Suprapubic skin (tissue), 4 donors: Measurements from ENCODE around the gene CYP39A1. TPM values are rescaled to one million over a fixed set of nuclear protein-coding genes. Genes with fewer than 3 reads are reported as not detected.

Experiments
- DNase-seq, 2 donors: peaks; one replicate each; pipeline ENCODE4 v3.0.0-alpha.2; 2019; ENCODE audit warnings: low spot score in 2 of 2
- H3K27ac ChIP-seq: fragments of 200-600 bp; sonication (generic); one replicate; pipeline ENCODE4 v1.5.1; 2019
- H3K27me3 ChIP-seq: fragments of 200-600 bp; sonication (generic); one replicate; pipeline ENCODE4 v1.5.1; 2019
- H3K36me3 ChIP-seq: fragments of 200-600 bp; sonication (generic); one replicate; pipeline ENCODE4 v1.5.1; 2019
- H3K4me1 ChIP-seq: fragments of 200-600 bp; sonication (generic); one replicate; pipeline ENCODE4 v1.5.1; 2019
- H3K4me3 ChIP-seq: fragments of 200-600 bp; sonication (generic); one replicate; pipeline ENCODE4 v1.5.1; 2019; ENCODE audit warnings: mild to moderate bottlenecking
- H3K9me3 ChIP-seq: fragments of 200-600 bp; sonication (generic); one replicate; pipeline ENCODE4 v1.5.1; 2019
- EP300 ChIP-seq: sonication (generic); formaldehyde crosslinking; IDR thresholded peaks from one replicate; pipeline ENCODE4 v1.6.1; 2017; ENCODE audit warnings: antibody characterized with exemption
- POLR2A ChIP-seq, 2 donors: fragments of 450-650 bp; IDR thresholded peaks; one replicate each; pipeline ENCODE4 v1.6.1; 2017; ENCODE audit warnings: antibody characterized with exemption in 2 of 2, mild to moderate bottlenecking in 2 of 2, moderate library complexity in 2 of 2
- POLR2AphosphoS5 ChIP-seq, 3 donors: sonication (generic); formaldehyde crosslinking; IDR thresholded peaks; one replicate each; pipeline ENCODE4 v1.6.1; 2017; ENCODE audit warnings: antibody characterized with exemption in 3 of 3
- WGBS: methylation state at CpG from one replicate; pipeline ENCODE4 v1.1.5; 2018; 5-methylcytosine and 5-hydroxymethylcytosine counted together
- total RNA-seq, 4 donors: library from RNA; depleted of rRNA; stranded (reverse); fragments of >200 nt; gene quantifications; one replicate each; pipeline ENCODE4 v1.1.0, GENCODE V29; 2016
- TF ChIP-seq, protein P1 (sequence below), 2 donors: fragments of 200-600 bp in 1 of 2; fragments of 450-650 bp in 1 of 2; sonication (generic) in 1 of 2; IDR thresholded peaks; one replicate each; pipeline ENCODE4 v1.5.1; 2016 to 2019; ENCODE audit warnings: antibody characterized with exemption in 2 of 2, mild to moderate bottlenecking in 1 of 2, moderate library complexity in 1 of 2

CYP39A1 gene
- total RNA-seq, 4 donors from 2014 or later: 20.0 to 46.4 (median 33.1) TPM

DNA sequence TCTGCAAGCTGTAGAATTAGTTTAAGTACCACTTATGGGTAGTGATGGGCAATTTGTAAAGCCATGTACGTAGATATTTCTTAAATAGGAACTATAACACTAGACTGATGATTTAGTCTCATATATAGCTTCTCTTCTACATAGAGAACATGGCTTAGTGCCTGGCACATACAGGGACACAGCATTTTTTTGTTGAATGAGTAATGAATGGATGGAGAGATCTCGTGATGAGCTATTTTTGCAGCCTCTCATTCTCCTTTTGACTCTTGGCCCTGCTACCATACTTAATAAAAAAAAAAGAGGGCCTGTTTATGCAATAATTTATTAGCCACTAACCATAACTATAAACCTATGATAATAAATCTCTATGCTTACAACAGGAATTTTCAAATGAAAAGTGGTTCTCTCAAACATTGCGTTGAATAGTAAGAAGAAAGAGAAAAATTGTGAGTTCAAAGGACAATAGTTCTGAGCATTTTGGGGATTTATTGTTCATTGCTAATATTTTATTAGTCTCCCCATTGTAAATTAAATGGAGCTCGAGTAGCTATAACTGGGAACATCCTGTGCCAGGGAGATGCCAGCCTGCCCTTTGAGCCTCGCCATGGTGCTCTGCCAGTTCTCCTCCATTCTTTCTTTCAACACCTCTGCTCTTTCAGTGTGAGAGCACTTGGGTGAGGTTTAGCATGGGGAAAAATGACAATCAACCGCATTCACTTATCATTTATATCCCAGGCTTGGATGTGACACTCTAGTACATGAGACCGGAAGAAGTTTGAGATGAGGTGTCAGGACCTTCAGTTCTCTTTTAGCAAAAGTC is 146.7 kb downstream of the CYP39A1 start:
- no peaks in the 10 kb centered on the region for H3K27me3 ChIP-seq
- 81% methylated on average over 7 of the region's 7 CpGs for WGBS
- H3K36me3 ChIP-seq: no peaks in the 10 kb centered on the region
- no peak overlapping the region for H3K4me3 ChIP-seq
- no peak for DNase-seq
- H3K4me1 ChIP-seq: peaks cover 3% of the 10 kb centered on the region
- no peak overlapping the region for H3K27ac ChIP-seq
- H3K9me3 ChIP-seq: no peaks in the 10 kb centered on the region
- TF ChIP-seq POLR2A (IDR thresholded peaks at IDR 0.05) (no peak), EP300 (no peak), POLR2AphosphoS5 (IDR thresholded peaks at IDR 0.05) (no peak)
- TF ChIP-seq, protein P1, sequence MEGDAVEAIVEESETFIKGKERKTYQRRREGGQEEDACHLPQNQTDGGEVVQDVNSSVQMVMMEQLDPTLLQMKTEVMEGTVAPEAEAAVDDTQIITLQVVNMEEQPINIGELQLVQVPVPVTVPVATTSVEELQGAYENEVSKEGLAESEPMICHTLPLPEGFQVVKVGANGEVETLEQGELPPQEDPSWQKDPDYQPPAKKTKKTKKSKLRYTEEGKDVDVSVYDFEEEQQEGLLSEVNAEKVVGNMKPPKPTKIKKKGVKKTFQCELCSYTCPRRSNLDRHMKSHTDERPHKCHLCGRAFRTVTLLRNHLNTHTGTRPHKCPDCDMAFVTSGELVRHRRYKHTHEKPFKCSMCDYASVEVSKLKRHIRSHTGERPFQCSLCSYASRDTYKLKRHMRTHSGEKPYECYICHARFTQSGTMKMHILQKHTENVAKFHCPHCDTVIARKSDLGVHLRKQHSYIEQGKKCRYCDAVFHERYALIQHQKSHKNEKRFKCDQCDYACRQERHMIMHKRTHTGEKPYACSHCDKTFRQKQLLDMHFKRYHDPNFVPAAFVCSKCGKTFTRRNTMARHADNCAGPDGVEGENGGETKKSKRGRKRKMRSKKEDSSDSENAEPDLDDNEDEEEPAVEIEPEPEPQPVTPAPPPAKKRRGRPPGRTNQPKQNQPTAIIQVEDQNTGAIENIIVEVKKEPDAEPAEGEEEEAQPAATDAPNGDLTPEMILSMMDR (IDR thresholded peaks at IDR 0.05): no peak

DNA sequence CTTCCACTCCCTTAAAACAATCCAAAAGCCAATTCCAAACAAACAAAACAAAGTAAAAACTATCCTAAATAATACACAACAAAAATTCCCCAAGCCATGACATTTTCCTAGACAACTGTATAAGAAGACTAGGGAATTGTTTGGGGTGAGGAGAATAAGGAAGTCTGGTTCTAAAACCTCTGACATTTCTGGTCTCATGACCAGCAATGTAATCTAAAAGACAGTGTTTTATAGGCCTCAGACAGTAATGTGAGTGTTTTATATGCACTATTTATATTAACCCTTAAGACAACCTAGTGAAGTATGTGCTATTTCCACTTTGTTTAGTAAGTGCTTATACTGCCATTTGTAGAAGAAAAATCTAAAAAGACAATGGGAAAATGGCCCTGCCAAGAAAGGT is 148.4 kb downstream of the CYP39A1 start:
- Histone ChIP-seq H3K4me1 (peaks cover 3% of the 10 kb centered on the region), H3K27me3 (no peaks in the 10 kb centered on the region), H3K9me3 (no peaks in the 10 kb centered on the region), H3K36me3 (no peaks in the 10 kb centered on the region), H3K4me3 (no peak overlapping the region), H3K27ac (no peak overlapping the region)
- DNase-seq: no peak
- no peak for TF ChIP-seq POLR2A (IDR thresholded peaks at IDR 0.05)
- TF ChIP-seq, protein P1 (IDR thresholded peaks at IDR 0.05): no peak
- no peak for TF ChIP-seq POLR2AphosphoS5 (IDR thresholded peaks at IDR 0.05)
- no peak for TF ChIP-seq EP300

GRCh38 chr6:46502486-46503119 is 150.0 kb downstream of the CYP39A1 start:
- WGBS: 81% methylated on average over 2 of the region's 2 CpGs
- peak overlapping the region; percentile 25 for H3K27ac ChIP-seq
- H3K36me3 ChIP-seq: no peaks in the 10 kb centered on the region
- no peaks in the 10 kb centered on the region for H3K27me3 ChIP-seq
- DNase-seq: no peak
- no peak for TF ChIP-seq POLR2A (IDR thresholded peaks at IDR 0.05)
- TF ChIP-seq, protein P1 (IDR thresholded peaks at IDR 0.05): no peak
- H3K4me1 ChIP-seq: peaks cover 3% of the 10 kb centered on the region
- no peaks in the 10 kb centered on the region for H3K9me3 ChIP-seq
- no peak overlapping the region for H3K4me3 ChIP-seq

DNA sequence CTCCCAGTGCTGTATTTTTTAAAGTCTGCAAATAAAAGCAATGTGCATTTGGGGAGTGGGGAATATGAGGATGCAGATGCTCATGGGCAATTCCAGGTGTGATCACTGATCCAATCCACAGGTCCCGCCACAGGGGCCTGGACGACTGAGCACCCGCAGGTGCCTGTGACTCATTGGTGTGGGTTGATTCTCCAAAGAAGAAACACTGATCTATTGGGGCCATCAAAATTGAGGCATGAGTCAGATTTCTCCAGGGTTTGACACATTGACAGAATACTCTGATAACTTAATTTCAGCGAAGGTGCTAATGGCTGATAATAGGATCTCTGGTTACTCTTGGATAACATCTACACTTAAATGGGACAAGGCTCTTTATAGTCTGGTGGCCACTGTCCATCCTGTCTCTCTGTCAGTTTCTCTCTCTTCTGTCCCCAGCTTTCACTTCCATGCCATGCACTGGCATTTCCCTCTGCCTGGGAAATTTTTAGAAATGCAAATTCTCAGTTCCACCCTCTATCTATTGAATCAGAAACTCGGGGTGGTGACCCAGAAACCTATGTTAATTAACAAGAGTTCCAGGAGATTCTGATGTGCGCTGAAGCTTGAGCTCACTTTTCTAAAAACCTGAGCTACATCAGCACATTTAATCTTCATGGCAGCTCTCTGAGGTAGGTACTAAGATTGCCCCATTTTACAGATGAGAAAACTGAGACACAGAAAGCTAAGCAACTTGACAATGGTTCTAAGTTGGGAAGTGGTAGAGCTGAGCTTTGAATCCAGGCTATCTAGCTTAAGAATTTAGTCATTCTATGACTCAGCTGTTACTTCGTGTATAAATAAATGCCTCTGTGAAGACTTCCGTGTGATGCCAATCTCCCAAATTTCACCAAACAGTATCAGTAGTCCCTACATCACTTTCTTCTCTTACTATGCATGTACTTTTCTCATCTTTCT is 151.2 kb downstream of the CYP39A1 start:
- peaks cover 3% of the 10 kb centered on the region for H3K4me1 ChIP-seq
- no peaks in the 10 kb centered on the region for H3K9me3 ChIP-seq
- H3K27me3 ChIP-seq: no peaks in the 10 kb centered on the region
- WGBS: 61% methylated on average over 8 of the region's 8 CpGs
- TF ChIP-seq, protein P1 (IDR thresholded peaks at IDR 0.05): no peak
- TF ChIP-seq POLR2A (IDR thresholded peaks at IDR 0.05) (no peak), POLR2AphosphoS5 (IDR thresholded peaks at IDR 0.05) (no peak), EP300 (no peak)
- H3K36me3 ChIP-seq: no peaks in the 10 kb centered on the region
- no peak overlapping the region for H3K27ac ChIP-seq
- DNase-seq: no peak
- no peak overlapping the region for H3K4me3 ChIP-seq
